ENCODE results near the gene CLN6. TPM values are rescaled to one million over a fixed set of nuclear protein-coding genes. Genes with fewer than 3 reads are reported as not detected.

Gene CLN6
- 3.7 TPM for total RNA-seq

- DNase-seq (ENCODE audit: low spot score in 2 of 2) (peak; percentile 94 to 95), FAIRE-seq (no peak)
Measured at GRCh38 chr15:68229386-68230156, at the start of gene CLN6. Gene CLN6, minus strand, starts transcription at chr15:68229728. Its CDS starts 144 bp downstream, at chr15:68229584.

GRCh38 chr15:68278595-68279405 lies 49.3 kb upstream of the CLN6 start:
- FAIRE-seq (no peak), DNase-seq (ENCODE audit: low spot score in 2 of 2) (no peak)

GRCh38 chr15:68278345-68278594 lies 48.7 kb upstream of the CLN6 start:
- no peak for FAIRE-seq
- DNase-seq (ENCODE audit: low spot score in 2 of 2), result no peak

- FAIRE-seq (no peak), DNase-seq (ENCODE audit: low spot score in 2 of 2) (peak; percentile 80 to 89)
Measured at GRCh38 chr15:68277603-68278344, 48.2 kb upstream of the CLN6 start, which contains the start of gene FEM1B. Gene FEM1B, plus strand, starts transcription at chr15:68277745. Its CDS starts 673 bp downstream, at chr15:68278418.

- FAIRE-seq, result no peak
- DNase-seq (ENCODE audit: low spot score in 2 of 2), result peak; percentile 45 to 46
Measured at GRCh38 chr15:68277131-68277602, 47.6 kb upstream of the CLN6 start.

- DNase-seq (ENCODE audit: low spot score in 2 of 2) (no peak), FAIRE-seq (no peak)
Measured at GRCh38 chr15:68276668-68277067, 47.1 kb upstream of the CLN6 start.

GRCh38 chr15:68275165-68275746 lies 45.7 kb upstream of the CLN6 start:
- FAIRE-seq, result no peak

GRCh38 chr15:68274201-68274848 lies 44.8 kb upstream of the CLN6 start:
- DNase-seq (ENCODE audit: low spot score in 2 of 2) (no peak), FAIRE-seq (no peak)

More at GRCh38 chr15:68275165-68275746, 45.7 kb upstream of the CLN6 start:
- DNase-seq (ENCODE audit: low spot score in 2 of 2), result no peak

- FAIRE-seq (no peak), DNase-seq (ENCODE audit: low spot score in 2 of 2) (no peak)
Measured at GRCh38 chr15:68272721-68273271, 43.3 kb upstream of the CLN6 start.

- DNase-seq (ENCODE audit: low spot score in 2 of 2) (no peak), FAIRE-seq (no peak)
Measured at GRCh38 chr15:68271854-68272471, 42.4 kb upstream of the CLN6 start.

GRCh38 chr15:68268405-68268804 lies 38.9 kb upstream of the CLN6 start:
- DNase-seq (ENCODE audit: low spot score in 2 of 2) (no peak), FAIRE-seq (no peak)

GRCh38 chr15:68265674-68266073 lies 36.1 kb upstream of the CLN6 start:
- FAIRE-seq (no peak), DNase-seq (ENCODE audit: low spot score in 2 of 2) (no peak)

- DNase-seq (ENCODE audit: low spot score in 2 of 2) (no peak), FAIRE-seq (no peak)
Measured at GRCh38 chr15:68265081-68265480, 35.6 kb upstream of the CLN6 start.

GRCh38 chr15:68264282-68264681 lies 34.8 kb upstream of the CLN6 start:
- FAIRE-seq, result no peak
- no peak for DNase-seq (ENCODE audit: low spot score in 2 of 2)

GRCh38 chr15:68262514-68263356 lies 33.2 kb upstream of the CLN6 start:
- DNase-seq (ENCODE audit: low spot score in 2 of 2) (no peak), FAIRE-seq (no peak)

GRCh38 chr15:68261980-68262379 lies 32.5 kb upstream of the CLN6 start:
- no peak for DNase-seq (ENCODE audit: low spot score in 2 of 2)
- no peak for FAIRE-seq

- FAIRE-seq (no peak), DNase-seq (ENCODE audit: low spot score in 2 of 2) (no peak)
Measured at GRCh38 chr15:68261241-68261640, 31.7 kb upstream of the CLN6 start.

GRCh38 chr15:68259883-68260282 lies 30.4 kb upstream of the CLN6 start:
- FAIRE-seq, result no peak
- no peak for DNase-seq (ENCODE audit: low spot score in 2 of 2)
